ENCODE data around the gene CACNA2D4. TPM values are rescaled to one million over a fixed set of nuclear protein-coding genes. Genes with fewer than 3 reads are reported as not detected.
A peak's percentile ranks its signal among the peaks of the same experiment; 100 is the strongest.
"Not testable (repeated sequence)": the region's sequence is repeated elsewhere in the genome, so short reads cannot be mapped to it uniquely, and the experiment has no call there.

CACNA2D4 gene, protein sequence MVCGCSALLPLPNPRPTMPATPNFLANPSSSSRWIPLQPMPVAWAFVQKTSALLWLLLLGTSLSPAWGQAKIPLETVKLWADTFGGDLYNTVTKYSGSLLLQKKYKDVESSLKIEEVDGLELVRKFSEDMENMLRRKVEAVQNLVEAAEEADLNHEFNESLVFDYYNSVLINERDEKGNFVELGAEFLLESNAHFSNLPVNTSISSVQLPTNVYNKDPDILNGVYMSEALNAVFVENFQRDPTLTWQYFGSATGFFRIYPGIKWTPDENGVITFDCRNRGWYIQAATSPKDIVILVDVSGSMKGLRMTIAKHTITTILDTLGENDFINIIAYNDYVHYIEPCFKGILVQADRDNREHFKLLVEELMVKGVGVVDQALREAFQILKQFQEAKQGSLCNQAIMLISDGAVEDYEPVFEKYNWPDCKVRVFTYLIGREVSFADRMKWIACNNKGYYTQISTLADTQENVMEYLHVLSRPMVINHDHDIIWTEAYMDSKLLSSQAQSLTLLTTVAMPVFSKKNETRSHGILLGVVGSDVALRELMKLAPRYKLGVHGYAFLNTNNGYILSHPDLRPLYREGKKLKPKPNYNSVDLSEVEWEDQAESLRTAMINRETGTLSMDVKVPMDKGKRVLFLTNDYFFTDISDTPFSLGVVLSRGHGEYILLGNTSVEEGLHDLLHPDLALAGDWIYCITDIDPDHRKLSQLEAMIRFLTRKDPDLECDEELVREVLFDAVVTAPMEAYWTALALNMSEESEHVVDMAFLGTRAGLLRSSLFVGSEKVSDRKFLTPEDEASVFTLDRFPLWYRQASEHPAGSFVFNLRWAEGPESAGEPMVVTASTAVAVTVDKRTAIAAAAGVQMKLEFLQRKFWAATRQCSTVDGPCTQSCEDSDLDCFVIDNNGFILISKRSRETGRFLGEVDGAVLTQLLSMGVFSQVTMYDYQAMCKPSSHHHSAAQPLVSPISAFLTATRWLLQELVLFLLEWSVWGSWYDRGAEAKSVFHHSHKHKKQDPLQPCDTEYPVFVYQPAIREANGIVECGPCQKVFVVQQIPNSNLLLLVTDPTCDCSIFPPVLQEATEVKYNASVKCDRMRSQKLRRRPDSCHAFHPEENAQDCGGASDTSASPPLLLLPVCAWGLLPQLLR
- 1 to 10 TPM; 2.0 to 3.0 (median 2.7) TPM for polyA plus RNA-seq (ENCODE audit: insufficient read length in 3 of 3)
- long read RNA-seq, donor 1: 0 reads
- long read RNA-seq, donor 2: 0 reads
- long read RNA-seq, donor 3: 0 reads
- long read RNA-seq, donor 4: 0 reads
- long read RNA-seq, donor 5: 0 reads
- long read RNA-seq, donor 6: 0 reads
- long read RNA-seq, donor 7: 0 reads
- long read RNA-seq, donor 8, partial matches to known transcripts: 0 of 1 reads
- long read RNA-seq, donor 8, other reads (novel, unspliced or antisense): 0 of 1 reads
- long read RNA-seq, donor 9: 0 reads
- long read RNA-seq, donor 10: 0 reads
- long read RNA-seq, donor 11: 0 reads
- long read RNA-seq, donor 12, partial matches to known transcripts: 0 of 1 reads
- long read RNA-seq, donor 12, other reads (novel, unspliced or antisense): 0 of 1 reads
- long read RNA-seq, donor 13: 0 reads
- long read RNA-seq, donor 14: 0 reads
- long read RNA-seq, donor 15, partial matches to known transcripts: 0 of 1 reads
- long read RNA-seq, donor 15, other reads (novel, unspliced or antisense): 0 of 1 reads
- long read RNA-seq, donor 16, partial matches to known transcripts: 0 of 1 reads
- long read RNA-seq, donor 16, other reads (novel, unspliced or antisense): 0 of 1 reads

DNA sequence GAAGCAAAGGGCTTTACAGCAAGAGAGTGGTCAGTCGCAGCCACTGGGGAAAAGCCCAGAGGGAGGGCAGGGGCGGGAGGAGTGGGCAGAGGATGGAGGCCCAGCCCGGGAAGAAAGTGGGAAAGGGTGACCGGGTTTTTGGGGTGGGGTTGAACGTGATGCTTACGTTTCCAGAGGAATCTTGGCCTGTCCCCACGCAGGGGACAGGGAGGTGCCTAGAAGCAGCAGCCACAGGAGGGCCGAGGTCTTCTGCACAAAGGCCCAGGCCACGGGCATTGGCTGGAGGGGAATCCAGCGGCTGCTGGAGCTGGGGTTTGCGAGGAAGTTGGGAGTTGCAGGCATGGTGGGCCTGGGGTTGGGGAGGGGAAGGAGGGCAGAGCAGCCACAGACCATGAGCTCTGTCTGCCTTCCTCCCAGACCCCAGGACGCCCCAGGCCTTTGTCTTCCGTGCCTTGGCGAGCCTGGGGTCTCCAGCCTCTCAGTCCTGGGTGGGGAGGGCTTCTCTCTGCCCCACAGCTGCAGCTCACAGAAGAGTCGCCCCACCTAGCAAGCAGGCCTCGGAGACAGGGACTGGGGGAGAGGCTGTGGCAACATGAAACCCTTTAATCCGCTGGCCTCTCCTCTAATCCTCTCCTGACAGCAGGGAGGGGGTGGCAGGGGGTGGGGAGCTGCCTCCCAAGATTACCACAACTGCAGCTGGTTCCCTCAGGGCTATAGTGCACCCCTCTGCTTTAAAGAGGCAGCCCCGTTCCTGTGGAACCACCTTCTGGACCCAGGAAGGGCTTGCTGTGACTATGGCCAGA lies at the start of gene CACNA2D4:
Gene CACNA2D4 (minus strand): TSS at position 572 of the 803 bp plus-strand sequence. CDS start 179 bp downstream, at position 393.
- DNase-seq: no peak

DNA sequence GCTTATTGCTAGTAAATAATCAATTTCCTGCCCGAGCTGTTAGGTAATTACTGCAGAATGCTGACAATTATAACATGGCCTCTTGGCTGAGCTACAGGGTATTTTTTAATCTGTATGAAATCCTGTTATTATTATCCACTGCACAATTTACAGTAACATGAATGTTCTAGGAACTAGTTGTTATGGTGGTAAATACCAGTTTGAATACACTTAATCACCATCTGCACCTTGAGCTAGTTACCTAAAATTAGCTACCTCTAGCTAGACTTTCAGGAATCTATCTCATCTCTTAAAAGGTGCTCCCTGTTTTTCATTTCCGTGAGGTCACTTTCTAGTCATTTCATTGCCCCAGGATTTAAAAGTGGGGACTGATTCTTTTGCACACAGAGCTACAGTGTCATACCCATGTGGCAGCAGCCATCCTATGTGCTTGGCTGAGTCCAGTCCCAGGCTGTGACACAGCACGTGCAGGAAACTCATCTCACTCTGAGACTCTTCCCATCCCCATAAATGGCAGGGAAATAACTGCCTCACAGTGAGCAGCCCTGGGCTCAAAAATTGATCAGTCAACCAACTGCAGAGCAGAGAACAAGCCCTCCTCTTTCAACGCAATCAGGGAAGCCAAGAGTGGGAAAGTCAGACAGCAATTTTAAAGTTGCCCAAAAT lies 48.2 kb upstream of the CACNA2D4 start:
- DNase-seq: no peak

DNA sequence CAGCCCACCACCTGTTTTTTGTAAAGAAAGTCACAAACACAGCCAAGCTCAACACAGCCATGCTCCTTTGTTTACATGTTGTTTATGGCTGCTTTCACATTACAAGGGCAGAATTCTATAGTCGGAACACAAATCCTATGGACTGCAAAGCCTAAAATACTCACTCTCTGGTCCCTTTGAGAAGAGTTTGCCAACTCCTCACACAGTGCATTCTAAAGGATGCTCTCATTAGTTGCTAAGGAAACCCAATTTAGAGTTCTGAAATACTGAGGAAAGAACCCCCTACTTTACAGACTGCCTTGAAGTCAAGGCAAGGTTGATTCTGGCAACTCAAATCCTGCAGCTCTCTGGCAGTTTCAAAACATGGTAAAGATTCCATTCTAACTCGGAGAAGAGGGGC lies 47.5 kb upstream of the CACNA2D4 start:
- DNase-seq: peak; percentile 14

DNA sequence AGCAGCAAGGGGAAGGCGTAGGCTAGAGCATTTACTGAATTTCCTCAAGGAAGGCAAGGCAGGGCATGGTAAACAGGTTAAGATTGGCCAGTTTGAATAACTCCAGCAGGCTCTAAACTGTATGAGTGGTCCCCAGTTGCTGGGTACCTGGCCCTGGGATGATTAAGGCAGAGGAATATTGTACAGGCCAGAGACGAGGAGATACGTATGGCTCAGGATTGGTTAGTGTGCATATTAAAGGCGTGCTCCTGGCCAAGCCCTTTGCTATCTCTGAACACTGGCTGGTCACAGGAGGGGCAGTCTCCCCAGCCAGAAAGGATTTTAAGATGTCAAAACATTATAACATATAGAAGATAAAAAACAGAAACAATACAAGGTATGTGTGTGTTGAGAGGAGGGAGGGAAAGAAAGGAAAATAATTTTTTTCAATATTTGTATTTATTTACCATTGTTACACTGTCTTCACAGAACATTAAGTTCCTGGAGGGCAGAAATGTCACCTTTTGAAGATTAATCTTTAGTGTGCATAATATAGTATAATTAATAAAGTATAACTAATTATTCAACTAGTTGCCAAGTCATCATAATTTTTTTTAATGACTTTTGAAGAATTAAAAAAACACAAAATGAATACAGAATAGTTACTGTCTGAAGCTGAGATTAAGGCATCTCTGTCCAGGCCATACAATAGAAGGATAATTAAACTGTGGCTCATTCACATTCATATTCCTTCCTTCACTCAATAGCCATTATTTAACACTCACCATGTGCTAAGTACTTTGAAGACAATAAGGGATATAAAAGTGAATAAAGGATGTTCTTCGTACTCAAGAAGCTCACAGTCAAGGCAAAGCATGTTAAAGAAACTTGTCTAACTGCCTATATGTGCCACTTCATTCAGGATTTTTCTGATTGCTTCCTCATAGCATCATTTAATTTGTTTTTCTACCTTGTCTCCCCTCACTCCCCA lies 43.9 kb upstream of the CACNA2D4 start:
- no peak for DNase-seq

DNA sequence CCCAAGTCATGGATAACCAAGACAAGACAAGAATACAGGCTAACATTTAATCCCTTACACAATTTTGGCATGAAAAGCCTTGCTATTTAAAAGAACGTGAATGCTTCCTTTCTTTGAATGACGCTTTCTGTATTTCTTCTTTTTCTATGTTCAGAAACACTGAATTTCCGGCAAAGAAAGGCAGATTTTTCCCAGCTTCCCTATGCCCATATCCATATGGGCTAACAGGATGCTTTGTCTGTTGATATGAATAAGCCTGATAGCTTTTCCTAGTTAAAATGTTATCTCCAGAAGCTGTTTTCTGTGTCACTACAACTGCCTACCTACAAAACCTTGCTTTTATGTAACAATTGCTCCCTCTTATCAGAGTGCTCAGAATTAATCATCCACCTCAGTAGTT lies 38.3 kb upstream of the CACNA2D4 start:
- no peak for DNase-seq

DNA sequence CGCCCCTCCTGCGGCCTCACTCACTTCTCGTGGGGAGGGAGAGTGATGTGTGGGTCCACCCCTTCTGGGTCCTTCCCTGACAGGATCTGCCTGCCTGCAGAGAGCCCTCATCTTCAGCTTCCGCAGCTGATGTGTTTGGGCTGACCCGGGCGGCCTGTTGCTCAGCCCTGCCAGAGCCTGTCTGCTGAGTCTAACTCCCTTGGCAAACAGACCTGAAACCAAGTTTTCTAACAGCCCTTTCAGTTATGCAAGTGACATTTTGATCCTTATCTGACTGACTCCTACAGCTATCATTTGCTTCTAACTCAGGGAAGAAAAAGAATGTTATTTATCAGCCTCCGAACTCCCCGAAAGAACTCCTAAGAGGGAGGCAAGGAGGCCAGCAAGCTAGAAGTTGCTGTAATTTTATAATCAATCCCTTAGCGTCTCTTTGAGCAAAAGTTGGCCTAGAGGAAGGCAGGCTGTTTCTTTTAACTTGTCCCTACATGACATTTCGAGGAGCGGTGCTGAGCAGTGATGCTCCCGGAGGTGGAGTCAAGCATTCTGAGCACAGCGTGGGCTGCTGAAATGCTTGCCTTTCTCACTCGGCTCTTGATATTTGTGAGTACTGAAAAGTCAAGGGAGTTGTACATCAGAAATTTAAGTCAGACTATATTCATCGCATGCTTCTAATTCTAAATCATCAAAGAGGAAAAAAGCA lies 31.5 kb upstream of the CACNA2D4 start:
- DNase-seq: no peak

DNA sequence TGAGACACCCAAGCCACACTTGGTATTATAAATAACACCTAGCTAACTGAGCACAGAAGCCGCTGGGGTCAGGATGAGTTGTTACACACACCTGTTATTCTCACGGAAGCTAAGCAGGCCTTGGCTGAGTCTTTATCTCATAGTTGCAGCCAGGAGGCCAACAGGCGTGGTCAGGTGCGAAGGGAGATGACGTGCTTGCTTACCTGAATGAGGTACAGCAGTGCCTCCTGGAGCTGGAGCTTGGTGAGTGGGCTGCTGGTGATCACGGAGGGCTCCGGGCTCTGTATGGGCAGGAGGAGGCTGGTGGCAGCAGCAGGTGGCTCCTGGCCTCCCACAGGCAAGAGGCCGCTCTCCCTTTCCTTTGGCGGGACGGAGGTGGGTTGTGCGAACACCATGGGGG lies 30.4 kb upstream of the CACNA2D4 start:
- DNase-seq: no peak

DNA sequence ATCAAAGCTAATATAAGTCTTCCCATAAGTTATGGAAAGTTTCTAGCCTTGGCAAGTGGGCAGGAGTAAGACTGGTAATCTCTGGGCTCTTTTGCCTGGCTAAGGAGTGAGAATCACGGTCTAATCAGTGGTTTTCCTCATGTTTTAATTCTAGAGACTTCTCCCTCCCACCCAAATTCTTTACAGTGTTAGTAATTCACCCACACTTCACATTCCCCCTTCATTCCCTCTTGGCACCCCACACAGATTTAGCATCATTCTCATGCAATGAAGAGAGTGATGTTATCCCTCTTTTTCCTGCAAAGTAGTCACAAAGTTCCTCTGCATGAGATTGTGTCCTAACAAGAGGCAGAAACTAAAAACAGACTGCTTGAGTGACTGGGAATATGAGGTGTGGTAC lies 28.6 kb upstream of the CACNA2D4 start:
- DNase-seq: no peak

DNA sequence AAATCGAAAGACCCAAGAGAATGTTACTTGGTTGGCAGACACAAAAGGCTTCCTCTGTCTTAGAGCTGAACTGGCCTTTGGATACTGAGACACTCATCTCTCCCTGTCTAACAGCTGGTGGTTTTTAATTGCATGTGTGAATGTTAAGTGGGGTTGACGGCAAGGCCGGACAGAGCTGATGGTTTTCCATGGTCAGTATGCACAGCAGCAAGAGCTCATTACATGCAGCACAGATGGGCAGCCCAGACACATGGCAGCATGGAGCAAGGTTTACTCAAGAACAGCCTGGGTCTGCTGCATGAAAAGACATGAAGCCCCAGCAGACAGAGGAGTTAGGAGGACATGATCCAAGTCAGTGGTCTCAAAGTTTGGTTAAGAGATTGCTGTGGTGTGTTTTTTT lies 27.8 kb upstream of the CACNA2D4 start:
- DNase-seq: no peak

DNA sequence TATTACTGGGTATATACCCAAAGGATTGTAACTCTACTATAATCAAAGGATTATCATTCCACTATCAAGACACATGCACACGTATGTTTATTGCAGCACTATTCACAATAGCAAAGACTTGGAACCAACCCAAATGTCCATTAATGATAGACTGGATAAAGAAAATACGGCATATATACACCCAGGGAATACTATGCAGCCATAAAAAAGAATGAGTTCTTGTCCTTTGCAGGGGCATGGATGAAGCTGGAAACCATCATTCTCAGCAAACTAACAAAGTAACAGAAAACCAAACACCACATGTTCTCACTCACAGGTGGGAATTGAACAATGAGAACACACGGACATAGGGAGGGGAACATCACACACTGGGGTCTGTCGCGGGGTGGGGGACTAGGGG lies 27.1 kb upstream of the CACNA2D4 start:
- DNase-seq: not testable (repeated sequence)

DNA sequence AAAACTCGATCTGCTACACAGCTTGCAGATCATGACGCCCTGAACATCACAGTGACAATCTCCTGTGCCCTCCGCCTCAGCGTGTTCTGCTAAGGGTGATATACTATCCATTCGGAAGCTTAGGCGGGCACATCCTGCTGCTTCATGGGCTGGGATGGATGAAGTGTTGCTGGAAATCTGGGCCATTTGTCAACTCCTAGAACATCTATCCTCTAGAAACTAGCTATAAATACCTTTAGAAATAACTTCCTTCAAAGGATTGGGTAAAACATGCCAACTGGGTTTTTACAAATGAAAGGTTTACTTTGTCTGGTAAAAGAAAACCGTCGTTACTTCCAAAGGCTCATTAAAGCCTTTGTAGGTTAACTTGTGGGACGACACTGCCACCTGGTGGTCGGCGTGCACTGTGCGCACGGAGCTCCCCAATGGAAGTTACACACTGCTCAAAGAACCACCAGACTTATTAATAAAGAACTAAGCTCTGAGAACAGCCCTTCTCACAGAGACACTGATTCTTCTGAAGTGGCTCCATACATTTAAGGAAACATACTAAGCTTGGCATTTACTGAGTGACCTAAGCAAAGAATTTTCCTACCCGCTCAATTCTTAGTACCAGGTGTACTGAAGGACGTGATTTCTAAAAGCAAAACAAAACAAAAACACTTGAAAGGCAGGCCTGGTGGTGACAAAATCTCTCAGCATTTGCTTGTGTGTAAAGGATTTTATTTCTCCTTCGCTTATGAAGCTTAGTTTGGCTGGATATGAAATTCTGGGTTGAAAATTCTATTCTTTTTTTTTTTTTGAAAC lies 21.6 kb upstream of the CACNA2D4 start:
- DNase-seq: peak; percentile 80

DNA sequence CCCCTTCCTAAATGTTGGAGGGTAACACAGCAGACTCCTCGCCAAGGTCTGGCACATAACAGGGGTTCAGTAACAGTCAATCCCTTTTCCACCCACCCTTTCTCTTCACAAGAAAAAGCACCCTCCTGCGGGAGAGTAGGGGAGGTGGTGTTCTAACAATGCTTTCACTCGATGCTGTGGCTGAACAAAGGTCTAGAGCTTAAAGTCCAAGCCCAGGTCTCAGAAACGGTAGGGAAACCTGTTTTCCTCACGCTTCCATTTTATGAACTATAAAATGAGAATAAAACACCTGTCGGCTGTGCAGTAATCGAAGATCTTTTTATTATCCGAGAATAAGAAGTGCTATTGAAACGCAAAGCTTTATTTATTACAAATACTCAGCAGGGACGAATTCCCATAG lies 20.9 kb upstream of the CACNA2D4 start:
- no peak for DNase-seq

DNA sequence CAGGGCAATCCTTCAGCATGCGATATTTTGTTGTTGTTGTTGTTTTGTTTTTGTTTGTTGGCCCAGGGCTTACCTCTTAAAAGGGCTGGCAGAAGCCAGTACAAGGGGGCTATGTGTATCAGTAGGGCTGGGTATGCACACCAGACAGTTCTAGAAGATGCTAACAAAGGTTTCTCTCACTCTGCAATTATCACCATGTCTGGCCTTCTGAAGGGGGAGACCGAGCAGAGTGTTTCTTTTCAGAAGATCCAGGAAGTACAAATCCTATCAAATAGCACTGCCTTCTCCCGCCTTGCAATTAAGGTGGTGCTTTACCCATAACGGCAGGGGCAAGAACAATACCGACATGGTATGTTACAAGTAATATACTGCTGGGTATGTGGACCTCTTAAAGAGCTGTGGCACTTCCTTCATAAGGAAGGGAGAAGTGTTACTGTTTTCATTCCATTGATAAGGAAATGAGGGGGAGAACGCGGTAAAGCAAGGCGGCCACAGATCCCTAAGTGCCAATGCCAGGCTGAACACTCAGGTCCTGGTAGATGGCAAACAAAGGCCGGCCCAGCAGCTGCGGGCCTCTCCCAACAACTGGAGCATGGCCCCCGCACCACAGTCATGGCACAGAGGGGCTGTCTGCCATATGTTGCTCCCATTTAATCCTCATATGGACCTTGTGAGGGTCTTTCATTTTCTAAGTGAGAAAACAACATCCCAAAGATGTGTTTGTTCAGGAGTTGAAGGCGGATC lies 19.2 kb upstream of the CACNA2D4 start:
- no peak for DNase-seq

DNA sequence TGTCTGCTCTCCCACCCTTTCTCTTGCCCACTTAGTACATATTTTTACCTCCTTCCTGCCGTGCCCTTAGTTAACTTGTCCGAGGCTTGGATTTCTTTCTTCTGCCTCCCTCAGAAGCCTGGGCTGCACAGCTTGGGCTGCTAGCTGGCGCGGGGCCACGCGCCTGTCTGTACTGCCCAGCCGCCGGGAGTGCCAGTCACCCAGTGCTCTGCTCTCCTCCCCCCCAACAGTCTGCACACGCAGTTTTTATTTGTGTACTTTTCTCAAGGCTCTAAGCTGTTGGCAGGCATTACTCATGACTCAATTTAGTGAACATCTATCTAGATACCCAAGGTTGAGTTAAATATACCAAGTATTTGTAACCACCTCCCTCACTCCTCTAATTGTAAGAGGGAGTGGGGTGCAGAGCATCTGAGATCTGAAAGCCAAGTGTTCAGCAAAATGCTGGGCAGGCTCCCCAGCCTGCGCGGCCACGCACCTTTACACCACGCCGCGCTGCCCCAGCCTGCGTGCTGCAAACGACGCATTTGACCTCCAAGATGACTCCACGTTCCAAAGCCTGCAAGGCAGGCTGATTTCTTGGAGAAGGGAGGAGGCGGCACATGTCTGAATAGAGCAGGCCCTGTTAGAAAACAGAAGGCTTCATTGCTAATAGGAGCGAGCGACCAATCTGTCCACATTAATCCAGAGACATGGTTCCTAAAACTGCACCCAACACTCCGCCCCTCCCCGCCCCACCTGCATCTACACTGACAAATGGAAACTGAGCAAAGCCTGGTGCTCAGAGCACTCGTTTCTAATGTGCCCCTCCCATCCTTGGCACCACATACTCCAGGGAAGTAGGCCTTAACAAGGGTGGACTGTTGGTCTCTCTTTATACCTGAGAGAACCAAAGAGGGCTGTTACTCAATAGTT lies 18.2 kb upstream of the CACNA2D4 start:
- DNase-seq: no peak
